Liver (tissue), 9 donors: ENCODE results near the gene PCDH9. TPM values are rescaled to one million over a fixed set of nuclear protein-coding genes. Genes with fewer than 3 reads are reported as not detected.

Experiments
- DNase-seq: peaks from one replicate; pipeline ENCODE4 v3.0.0-alpha.2; 2017; ENCODE audit warnings: low spot score
- H3K27ac ChIP-seq, 2 donors: one replicate each; pipeline ENCODE4 v1.7.0; 2013; ENCODE audit warnings: inconsistent platforms in 2 of 2, low read length in 2 of 2, control low read depth in 1 of 2, low read depth in 1 of 2, mild to moderate bottlenecking in 1 of 2
- H3K27me3 ChIP-seq, 4 donors: one replicate each; pipeline versions ENCODE4 v1.6.1 to v1.7.0; 2013; ENCODE audit warnings: low read length in 3 of 4, inconsistent platforms in 1 of 4, mild to moderate bottlenecking in 1 of 4, moderate library complexity in 1 of 4; ENCODE audit not compliant: control insufficient read depth in 4 of 4, insufficient read depth in 4 of 4
- H3K36me3 ChIP-seq, 4 donors: one replicate each; pipeline versions ENCODE4 v1.6.1 to v1.7.0; 2013; ENCODE audit warnings: low read length in 3 of 4, mild to moderate bottlenecking in 3 of 4, low read depth in 1 of 4, moderate library complexity in 1 of 4; ENCODE audit not compliant: control insufficient read depth in 4 of 4, insufficient read depth in 3 of 4
- H3K4me1 ChIP-seq, 4 donors: one replicate each; pipeline versions ENCODE4 v1.6.1 to v1.7.0; 2013; ENCODE audit warnings: low read length in 3 of 4, mild to moderate bottlenecking in 3 of 4, moderate library complexity in 1 of 4; ENCODE audit not compliant: control insufficient read depth in 4 of 4, insufficient read depth in 4 of 4
- H3K4me3 ChIP-seq, 3 donors: one replicate each; pipeline versions ENCODE4 v1.6.1 to v1.7.0; 2013; ENCODE audit warnings: low read length in 3 of 3, control low read depth in 1 of 3, low read depth in 1 of 3, mild to moderate bottlenecking in 1 of 3
- H3K9ac ChIP-seq, 2 donors: one replicate each; pipeline ENCODE4 v1.7.0; 2013; ENCODE audit warnings: low read length in 2 of 2, mild to moderate bottlenecking in 2 of 2, moderate library complexity in 2 of 2, control low read depth in 1 of 2, low read depth in 1 of 2
- H3K9me3 ChIP-seq, 4 donors: one replicate each; pipeline versions ENCODE4 v1.6.1 to v1.7.0; 2013; ENCODE audit warnings: low read length in 3 of 4; ENCODE audit not compliant: control insufficient read depth in 4 of 4
- CTCF ChIP-seq: fragments of 150-350 bp; IDR thresholded peaks from 2 replicates; pipeline ENCODE4 v1.5.1; 2017; ENCODE audit warnings: improper control_type of control experiment, low read depth, low read length; ENCODE audit not compliant: missing input control
- EGR1 ChIP-seq, 2 donors: IDR thresholded peaks; 2 replicates each; pipeline ENCODE4 v1.6.1; 2016 to 2018; ENCODE audit warnings: antibody characterized with exemption in 2 of 2, low read depth in 2 of 2
- FOXA1 ChIP-seq: IDR thresholded peaks from 2 replicates; pipeline ENCODE4 v1.6.1; 2016; ENCODE audit warnings: antibody characterized with exemption
- FOXA2 ChIP-seq: IDR thresholded peaks from 2 replicates; pipeline ENCODE4 v1.6.1; 2016; ENCODE audit warnings: antibody characterized with exemption
- GABPA ChIP-seq, 2 donors: IDR thresholded peaks in 1 of 2; conservative IDR thresholded peaks in 1 of 2; 2 replicates each; pipeline ENCODE4 v1.6.1; 2016; ENCODE audit warnings: antibody characterized with exemption in 2 of 2, mild to moderate bottlenecking in 1 of 2, moderate library complexity in 1 of 2
- HNF4A ChIP-seq, 2 donors: conservative IDR thresholded peaks; 2 replicates each; pipeline ENCODE4 v1.6.1; 2016; ENCODE audit warnings: antibody characterized with exemption in 2 of 2, mild to moderate bottlenecking in 2 of 2
- HNF4G ChIP-seq: IDR thresholded peaks from 2 replicates; pipeline ENCODE4 v1.6.1; 2016; ENCODE audit warnings: antibody characterized with exemption
- JUND ChIP-seq, 2 donors: IDR thresholded peaks; 2 replicates each; pipeline ENCODE4 v1.6.1; 2016; ENCODE audit warnings: antibody characterized with exemption in 2 of 2
- MAX ChIP-seq: IDR thresholded peaks from 2 replicates; pipeline ENCODE4 v1.6.1; 2016; ENCODE audit warnings: antibody characterized with exemption
- NR2F2 ChIP-seq: IDR thresholded peaks from 2 replicates; pipeline ENCODE4 v1.6.1; 2016; ENCODE audit warnings: antibody characterized with exemption
- RAD21 ChIP-seq, 2 donors: IDR thresholded peaks; 2 replicates each; pipeline ENCODE4 v1.6.1; 2016; ENCODE audit warnings: antibody characterized with exemption in 2 of 2, mild to moderate bottlenecking in 2 of 2
- RXRA ChIP-seq, 2 donors: IDR thresholded peaks; 2 replicates each; pipeline ENCODE4 v1.6.1; 2017 to 2018; ENCODE audit warnings: antibody characterized with exemption in 2 of 2, mild to moderate bottlenecking in 1 of 2
- SP1 ChIP-seq: IDR thresholded peaks from 2 replicates; pipeline ENCODE4 v1.6.1; 2018; ENCODE audit warnings: antibody characterized with exemption, mild to moderate bottlenecking
- TAF1 ChIP-seq: conservative IDR thresholded peaks from 2 replicates; pipeline ENCODE4 v1.6.1; 2016; ENCODE audit warnings: antibody characterized with exemption, mild to moderate bottlenecking
- YY1 ChIP-seq: IDR thresholded peaks from 2 replicates; pipeline ENCODE4 v1.6.1; 2016; ENCODE audit warnings: antibody characterized with exemption, mild to moderate bottlenecking
- ZBTB33 ChIP-seq: IDR thresholded peaks from 2 replicates; pipeline ENCODE4 v1.6.1; 2016; ENCODE audit warnings: antibody characterized with exemption
- WGBS: extraction: QIAGEN DNeasy Blood & Tissue Kit; methylation state at CpG from one replicate; pipeline ENCODE4 v1.1.7; 2013; 5-methylcytosine and 5-hydroxymethylcytosine counted together
- polyA plus RNA-seq, 2 donors: library from polyadenylated mRNA; stranded (reverse) in 1 of 2; unstranded in 1 of 2; fragments of 200-250 nt in 1 of 2; fragments of >200 nt in 1 of 2; fragmentation: Nextera tagmentation in 1 of 2; extraction: Ambion mirVana in 1 of 2; gene quantifications; one replicate each; pipeline versions ENCODE4 v1.2.1 to v1.2.3, GENCODE V29; 2013 to 2015
- total RNA-seq, 2 donors: library from RNA; depleted of rRNA; stranded (reverse); fragments of >200 nt; gene quantifications; one replicate each; pipeline ENCODE4 v1.2.3, GENCODE V29; 2014
- TF ChIP-seq, protein P1 (sequence below): IDR thresholded peaks from 2 replicates; pipeline ENCODE4 v1.6.1; 2016; ENCODE audit warnings: antibody characterized with exemption, mild to moderate bottlenecking
- TF ChIP-seq, protein P2 (sequence below): IDR thresholded peaks from 2 replicates; pipeline ENCODE4 v1.6.1; 2016; ENCODE audit warnings: antibody characterized with exemption
- donor health status: healthy.
- donor health status: healthy.
- donor health status: healthy.
- donor health status: healthy.
- donor health status: healthy.

PCDH9 gene
- total and polyA plus RNA-seq, 4 donors, result 0.90 to 4.0 (median 2.2) TPM

- Histone ChIP-seq H3K4me1 (peaks cover 0 to 9% (median 4%) of the 10 kb centered on the region in 4 donors), H3K27me3 (no peaks in the 10 kb centered on the region), H3K9ac (no peak overlapping the region), H3K9me3 (no peaks in the 10 kb centered on the region), H3K36me3 (no peaks in the 10 kb centered on the region), H3K27ac (no peak overlapping the region), H3K4me3 (no peak overlapping the region)
- TF ChIP-seq SP1, result no peak
- no peak for TF ChIP-seq TAF1
- no peak for TF ChIP-seq YY1
- TF ChIP-seq HNF4G, result no peak
- TF ChIP-seq RAD21 (IDR thresholded peaks at IDR 0.05), result no peak
- no peak for TF ChIP-seq ZBTB33
- TF ChIP-seq RXRA (IDR thresholded peaks at IDR 0.05), result no peak
- no peak for TF ChIP-seq CTCF
- TF ChIP-seq, protein P1, sequence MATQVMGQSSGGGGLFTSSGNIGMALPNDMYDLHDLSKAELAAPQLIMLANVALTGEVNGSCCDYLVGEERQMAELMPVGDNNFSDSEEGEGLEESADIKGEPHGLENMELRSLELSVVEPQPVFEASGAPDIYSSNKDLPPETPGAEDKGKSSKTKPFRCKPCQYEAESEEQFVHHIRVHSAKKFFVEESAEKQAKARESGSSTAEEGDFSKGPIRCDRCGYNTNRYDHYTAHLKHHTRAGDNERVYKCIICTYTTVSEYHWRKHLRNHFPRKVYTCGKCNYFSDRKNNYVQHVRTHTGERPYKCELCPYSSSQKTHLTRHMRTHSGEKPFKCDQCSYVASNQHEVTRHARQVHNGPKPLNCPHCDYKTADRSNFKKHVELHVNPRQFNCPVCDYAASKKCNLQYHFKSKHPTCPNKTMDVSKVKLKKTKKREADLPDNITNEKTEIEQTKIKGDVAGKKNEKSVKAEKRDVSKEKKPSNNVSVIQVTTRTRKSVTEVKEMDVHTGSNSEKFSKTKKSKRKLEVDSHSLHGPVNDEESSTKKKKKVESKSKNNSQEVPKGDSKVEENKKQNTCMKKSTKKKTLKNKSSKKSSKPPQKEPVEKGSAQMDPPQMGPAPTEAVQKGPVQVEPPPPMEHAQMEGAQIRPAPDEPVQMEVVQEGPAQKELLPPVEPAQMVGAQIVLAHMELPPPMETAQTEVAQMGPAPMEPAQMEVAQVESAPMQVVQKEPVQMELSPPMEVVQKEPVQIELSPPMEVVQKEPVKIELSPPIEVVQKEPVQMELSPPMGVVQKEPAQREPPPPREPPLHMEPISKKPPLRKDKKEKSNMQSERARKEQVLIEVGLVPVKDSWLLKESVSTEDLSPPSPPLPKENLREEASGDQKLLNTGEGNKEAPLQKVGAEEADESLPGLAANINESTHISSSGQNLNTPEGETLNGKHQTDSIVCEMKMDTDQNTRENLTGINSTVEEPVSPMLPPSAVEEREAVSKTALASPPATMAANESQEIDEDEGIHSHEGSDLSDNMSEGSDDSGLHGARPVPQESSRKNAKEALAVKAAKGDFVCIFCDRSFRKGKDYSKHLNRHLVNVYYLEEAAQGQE, result no peak
- TF ChIP-seq JUND (IDR thresholded peaks at IDR 0.05), result no peak
- TF ChIP-seq EGR1 (IDR thresholded peaks at IDR 0.05; ENCODE audit: low read depth in 2 of 2), result no peak
- TF ChIP-seq HNF4A (conservative IDR thresholded peaks at IDR 0.05), result no peak
- no peak for TF ChIP-seq NR2F2
- TF ChIP-seq, protein P2, sequence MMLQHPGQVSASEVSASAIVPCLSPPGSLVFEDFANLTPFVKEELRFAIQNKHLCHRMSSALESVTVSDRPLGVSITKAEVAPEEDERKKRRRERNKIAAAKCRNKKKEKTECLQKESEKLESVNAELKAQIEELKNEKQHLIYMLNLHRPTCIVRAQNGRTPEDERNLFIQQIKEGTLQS, result no peak
- TF ChIP-seq GABPA (IDR thresholded peaks at IDR 0.05 in 1 of 2, conservative IDR thresholded peaks at IDR 0.05 in 1 of 2), result no peak
- no peak for TF ChIP-seq FOXA2
- TF ChIP-seq MAX, result no peak
- TF ChIP-seq FOXA1, result no peak
- DNase-seq, result no peak
- WGBS, result 67% methylated on average over 2 of the region's 2 CpGs
These were observed 5.1 kb upstream of the PCDH9 start for GRCh38 chr13:67235265-67235664.
